CD4-positive, alpha-beta T cell treated with Interleukin-17A for 1 hour (primary cell): ENCODE results near the gene MAP1LC3A.
A peak's percentile ranks its signal among the peaks of the same experiment; 100 is the strongest.

Experiments
- DNase-seq: peaks from one replicate; pipeline ENCODE4 v3.0.0-alpha.2; 2020

Gene MAP1LC3A

DNA sequence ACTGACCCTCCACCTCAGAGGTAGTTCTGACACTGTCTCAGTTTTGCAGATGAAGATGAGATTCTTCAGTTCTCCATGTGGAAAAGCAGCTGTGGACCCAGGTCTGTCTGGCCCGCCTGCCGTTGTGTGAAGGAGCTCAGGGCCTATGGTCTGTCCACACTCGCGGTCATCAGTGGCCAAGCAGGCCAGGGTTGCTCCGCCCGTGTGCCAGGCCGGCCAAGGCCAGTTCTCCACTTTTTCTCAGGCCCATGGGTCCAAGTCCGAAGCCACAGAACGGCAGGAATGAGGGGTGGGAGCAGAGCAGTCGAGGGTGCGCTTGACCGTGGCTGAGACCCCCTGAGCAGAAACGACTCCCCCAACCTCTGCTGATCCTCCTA is 8.6 kb upstream of the MAP1LC3A start:
- DNase-seq: no peak

DNA sequence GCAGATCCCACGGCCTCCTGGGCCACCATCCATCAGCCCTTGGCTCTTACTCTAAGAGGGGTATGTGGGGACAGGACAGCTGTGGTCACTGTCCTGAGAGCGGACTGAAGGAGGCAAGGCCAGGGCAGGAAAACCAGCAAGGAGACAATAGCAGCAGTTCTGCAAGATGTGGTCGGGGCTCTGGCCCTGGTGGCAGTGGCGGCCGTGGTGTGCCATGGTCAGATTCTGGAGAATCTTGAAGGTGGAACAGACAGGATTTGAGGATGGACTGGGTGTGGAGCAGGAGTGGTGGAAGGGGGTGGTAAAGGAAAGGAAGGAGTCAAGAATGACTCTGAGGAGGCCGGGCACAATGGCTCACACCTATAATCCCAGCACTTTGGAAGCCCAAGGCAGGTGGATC is 5.9 kb upstream of the MAP1LC3A start:
- DNase-seq: no peak

DNA sequence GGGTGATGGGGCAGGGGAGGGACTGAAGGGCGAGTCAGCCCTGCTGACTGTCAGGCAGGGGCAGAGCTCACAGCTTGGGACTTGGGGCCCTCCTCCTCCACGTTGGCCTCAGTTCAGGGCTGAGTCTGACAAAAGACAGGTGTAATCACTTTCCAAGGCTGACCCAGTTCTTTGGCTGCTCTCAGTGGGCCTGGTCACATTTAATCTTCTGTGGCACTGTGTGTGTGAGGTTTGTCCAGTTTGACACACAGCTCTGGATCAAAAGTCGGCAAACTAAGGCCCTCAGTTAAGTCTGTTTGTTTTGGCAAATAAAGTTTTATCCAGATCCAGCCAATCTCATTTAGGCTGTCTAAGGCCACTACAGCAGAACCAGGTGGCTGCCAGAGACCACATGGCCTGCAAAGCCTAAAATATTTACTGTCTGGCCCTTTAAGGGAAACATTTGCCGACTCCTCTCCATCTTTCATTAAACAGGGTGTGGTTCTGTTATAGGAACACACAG is 5.1 kb upstream of the MAP1LC3A start:
- DNase-seq: no peak

DNA sequence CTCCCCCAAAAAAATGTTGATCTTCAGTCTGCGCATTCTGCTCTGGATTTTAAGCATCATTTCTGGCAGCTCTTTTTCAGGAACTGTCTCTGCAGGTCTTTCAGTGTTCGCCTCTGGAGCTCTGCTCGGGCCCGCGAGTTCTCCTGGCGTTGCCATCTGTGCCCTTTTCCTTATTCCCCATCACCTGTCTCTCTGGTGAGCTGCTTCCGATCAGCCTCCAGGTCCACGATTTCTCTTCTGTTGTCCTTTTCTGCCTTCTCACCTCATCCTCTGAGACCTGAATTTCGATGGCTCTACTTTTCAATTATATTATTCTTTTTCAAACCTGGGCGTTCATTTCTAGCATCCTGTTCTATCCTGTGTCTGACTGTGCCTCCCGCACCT is 590 bp upstream of the MAP1LC3A start:
- DNase-seq: no peak

DNA sequence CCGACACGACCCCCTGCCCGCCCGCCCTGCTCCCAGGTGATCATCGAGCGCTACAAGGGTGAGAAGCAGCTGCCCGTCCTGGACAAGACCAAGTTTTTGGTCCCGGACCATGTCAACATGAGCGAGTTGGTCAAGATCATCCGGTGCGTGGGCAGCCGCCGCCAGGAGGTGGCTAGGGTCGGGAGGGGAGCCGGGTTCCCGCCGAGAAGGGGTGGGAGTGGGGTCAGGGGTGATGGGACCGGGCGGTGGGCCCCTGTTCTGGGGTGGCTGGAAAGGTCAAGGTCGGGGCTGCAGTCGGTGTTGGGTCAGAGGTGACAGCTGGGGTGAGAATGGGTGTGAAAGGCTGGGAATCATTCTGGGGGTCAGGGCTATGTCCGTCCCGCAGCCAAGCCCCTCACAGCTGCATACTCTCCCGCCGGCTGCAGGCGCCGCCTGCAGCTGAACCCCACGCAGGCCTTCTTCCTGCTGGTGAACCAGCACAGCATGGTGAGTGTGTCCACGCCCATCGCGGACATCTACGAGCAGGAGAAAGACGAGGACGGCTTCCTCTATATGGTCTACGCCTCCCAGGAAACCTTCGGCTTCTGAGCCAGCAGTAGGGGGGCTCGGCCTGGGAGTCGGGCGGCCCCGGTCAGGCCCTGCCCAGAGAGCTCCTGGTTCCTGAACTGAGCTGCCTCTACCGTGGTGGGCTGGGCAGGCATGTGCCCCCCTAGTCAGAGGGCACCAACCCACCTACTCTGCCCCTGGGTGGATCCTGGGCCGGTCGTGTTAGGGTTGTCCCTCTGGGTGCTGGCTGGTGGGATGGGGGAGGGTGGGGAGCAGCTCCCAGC is 1.0 kb downstream of the MAP1LC3A start:
- DNase-seq: peak; percentile 18

DNA sequence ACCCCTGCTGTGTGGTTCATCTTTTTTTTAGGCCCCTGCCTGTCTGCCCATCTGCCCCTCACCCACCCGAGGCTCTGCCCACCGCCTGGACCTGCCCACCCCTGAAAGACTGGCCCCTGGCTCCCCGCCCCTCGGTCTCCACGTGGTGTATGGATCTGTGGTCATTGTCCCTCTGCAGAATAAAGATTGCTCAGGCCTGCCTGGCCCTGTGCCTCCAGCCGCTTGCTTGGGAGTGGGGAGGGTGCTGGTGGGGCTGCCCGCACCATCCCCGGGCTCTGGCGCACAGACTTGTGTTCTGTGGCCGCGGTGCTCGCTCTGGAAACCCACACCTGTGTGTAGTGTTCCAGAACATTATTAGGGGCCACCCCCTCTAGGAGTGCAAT is 1.6 kb downstream of the MAP1LC3A start:
- DNase-seq: no peak

DNA sequence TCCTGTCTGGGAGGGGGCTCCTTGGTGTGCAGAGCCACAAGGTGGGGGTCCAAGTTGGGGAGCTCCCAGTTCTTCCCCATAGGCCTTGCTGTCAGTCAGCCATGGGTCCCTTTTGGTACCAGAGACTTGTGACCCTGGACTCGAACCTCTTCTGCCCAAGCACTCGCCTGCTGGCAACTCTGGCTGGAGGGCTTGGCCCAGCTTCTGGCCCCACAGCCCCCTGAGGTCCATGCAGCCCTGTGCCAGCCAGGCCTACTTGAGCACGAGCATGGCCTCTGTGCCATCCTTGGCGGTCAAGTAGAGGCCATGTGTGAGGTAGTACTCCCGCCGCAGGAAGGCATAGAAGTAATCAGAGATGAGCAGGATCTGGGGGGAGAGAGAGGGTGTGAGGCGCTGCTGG is 2.1 kb downstream of the MAP1LC3A start:
- DNase-seq: no peak

DNA sequence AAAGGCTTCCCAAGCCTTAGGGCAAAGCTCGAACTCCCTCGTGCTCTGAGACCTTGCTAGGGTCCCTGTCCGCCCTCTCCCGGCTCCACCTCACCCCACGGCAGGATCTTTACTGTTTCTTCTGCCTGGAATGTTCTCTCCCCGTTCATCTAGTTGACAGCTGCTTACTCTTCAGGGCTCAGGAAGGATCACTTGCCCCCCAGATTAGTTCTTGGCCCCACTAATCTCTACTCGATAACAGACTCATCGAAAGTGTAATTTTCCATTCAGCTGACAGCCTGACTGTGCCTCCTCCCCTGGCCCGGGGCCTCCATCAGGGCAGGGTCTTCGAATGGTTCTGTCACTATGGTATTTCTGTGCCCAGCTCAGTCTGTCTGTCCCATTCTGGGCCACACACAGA is 3.1 kb downstream of the MAP1LC3A start:
- no peak for DNase-seq

DNA sequence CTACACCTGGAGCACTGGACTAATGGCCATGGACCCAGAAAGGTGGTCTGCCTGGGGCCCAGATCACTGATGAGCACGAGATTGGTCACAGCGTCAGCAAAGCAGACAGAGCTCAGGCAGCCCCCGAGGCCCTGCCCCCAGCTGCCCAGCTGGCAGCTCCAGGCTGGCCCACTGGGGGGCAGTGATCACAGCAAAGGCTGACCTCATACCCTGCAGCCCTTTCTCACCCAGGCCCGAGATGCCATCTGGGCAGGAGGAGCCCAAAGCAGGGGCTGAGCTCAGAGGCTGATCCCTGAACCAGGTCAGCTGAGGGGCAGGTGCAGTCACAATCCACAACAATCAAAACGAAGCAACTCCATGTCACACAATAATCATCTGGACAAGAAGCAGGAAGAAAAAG is 4.1 kb downstream of the MAP1LC3A start:
- DNase-seq: peak; percentile 13

DNA sequence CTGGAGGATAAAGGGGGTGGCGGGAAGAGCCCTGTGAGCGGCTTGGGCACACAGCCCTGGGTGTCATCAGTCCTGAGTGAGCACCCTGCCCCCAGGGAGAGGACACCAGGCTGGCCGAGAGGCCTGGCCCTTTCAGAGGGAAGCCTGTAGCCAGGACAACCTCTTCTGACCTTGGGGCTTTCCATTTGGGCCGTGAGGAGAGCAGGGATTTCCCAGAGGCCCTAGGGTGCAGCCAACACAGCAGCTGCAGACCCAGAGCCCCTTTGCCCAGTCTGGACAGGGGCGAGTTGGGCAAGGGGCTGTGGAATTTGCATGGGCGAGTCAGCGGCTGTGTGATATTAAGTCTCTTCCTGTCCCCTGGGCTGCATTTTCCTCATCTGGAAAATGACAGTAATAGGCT is 6.3 kb downstream of the MAP1LC3A start:
- DNase-seq: no peak

DNA sequence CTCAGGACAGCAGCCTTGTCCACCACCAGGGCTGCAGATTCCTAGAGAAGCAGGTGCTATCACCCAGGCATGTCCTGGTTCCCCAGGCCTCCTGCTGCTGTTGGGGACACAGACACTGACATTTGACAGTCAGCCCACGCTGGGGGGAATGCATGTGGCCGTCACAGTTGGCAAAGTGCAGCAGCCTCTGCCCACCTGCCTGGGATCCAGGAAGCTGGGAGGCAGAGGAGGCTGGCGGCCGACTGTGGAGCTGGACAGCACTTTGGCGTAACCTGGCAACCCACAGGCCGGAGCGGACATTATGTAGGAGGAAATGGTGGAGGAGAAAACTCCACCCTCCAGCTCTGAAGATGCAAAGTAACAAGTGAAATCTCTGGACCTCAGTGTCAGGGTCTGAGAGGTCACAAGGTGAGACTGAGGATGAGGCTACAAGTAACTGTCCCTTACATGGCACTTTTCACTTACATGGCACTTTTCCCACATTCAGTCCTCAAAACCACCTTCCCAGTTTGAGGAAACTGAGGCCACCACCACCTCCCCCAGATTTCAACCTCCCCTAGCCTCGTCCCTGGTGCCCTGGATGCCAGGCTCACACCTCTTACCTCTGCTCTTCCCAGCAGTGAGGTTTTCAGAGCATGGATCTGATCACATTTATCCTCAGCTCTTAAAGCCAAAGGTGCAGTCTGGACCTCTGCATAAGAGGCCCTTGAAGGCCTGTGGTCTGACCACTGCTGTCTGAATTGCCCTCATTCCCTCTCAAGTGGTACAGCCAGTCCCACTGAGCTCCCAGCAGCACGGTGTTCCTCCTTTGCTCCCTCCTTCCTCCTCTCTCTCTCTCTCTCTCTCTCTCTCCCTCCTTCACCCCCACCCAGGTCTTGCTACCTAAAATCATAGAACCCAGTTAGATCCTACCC is 8.7 kb downstream of the MAP1LC3A start:
- no peak for DNase-seq

DNA sequence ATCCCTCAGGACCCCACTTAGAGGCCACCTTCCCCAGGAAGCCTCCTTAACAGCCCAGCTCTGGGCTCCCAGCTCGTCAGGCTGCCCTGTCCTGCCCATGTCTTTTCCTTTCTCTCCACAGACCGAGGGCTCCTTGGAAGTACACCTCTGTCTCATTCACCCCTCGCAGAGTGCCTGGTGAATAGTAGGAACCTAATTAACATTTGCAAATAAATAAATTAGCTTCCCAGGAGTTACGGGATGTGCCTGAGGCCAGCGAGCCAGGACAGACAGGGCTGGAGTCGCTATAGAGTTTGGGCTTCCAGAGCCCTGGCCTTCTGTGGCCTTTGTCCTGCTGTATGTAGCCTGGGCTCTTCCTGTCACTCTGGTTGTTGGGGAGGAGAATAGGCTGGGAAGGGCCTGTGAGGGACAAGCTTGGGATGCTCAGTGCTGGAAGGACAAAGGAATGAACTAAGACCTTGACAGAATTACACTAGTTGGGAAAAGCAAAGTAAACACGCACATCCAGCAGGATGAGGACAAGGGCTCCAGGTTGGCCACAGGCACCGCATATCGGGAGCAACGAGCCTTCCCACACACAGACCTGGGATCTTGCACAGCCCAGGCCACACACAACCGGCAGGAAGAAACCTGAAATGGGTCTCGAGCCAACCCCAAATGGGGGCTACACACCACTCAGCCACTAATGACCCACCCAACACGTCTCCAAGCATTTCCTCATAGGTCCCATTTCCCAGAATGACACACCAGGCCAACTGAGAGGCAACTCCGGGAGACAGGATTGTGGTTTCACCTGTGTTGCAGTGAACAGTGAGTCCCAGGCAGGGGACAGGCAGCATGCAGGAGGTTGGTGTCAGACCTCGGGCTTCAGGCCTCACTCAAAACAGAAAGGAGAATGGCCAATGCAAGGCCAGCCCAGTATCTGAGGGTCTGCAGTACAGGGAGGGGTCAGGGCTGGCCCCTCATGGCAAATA is 9.7 kb downstream of the MAP1LC3A start:
- no peak for DNase-seq

DNA sequence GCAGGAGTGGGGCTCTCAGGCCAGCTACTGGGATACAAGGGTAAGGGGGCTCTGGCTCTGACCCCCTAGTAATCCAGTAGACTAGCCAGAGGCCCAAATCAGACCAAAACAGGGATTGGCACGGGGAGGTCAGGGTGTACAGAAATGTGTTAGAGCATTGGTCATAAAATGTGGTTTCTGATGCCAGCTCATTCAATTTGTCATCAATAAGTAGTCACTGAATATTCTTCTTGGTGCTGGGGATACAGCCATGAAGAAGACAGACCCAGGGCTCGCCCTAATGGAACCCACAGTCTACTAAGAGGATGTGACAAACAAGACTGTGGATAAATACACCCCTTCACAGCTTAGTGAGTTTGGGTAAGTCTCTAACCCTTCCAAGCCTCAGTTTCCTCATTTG is 11.1 kb downstream of the MAP1LC3A start:
- no peak for DNase-seq

DNA sequence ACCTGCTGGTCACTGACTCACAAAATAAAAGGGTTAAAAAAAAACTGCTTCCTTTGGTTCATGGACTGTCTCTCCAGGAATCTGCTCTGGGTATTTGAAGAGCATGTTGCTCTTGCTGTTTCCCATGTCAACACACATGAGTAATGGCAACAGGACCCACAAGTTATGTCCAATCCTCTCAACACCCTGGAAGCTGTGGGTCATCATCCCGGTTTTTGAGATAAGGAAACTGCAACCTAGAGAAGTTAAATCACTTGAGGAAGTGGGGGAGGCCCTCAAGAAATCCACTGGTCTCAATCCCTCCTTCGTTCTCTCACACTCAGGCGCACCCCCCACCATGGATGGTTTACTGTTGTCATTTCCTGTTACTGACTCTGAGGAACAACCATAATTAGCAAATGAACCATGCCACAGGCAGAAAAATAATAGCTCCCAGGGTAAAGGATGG is 12.4 kb downstream of the MAP1LC3A start:
- DNase-seq: no peak

DNA sequence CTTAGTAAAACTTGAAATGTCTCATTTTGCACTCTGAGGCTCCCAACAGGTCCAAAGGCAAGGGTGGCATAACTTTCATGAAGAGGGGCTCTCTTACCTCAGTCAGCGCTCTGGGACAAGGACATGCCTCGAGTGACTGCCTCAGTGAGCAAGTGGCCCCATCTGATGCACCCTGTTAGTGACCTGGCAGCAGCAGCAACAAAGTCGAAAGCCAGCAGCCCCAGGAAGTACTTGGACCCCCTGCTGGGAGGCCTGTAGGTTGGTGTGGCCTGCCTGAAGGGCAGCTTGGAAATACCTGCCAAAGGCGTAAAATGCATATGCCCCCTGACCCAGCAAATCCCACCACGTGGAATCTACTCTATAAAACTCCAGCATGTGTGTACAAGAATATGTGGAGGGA is 13.2 kb downstream of the MAP1LC3A start:
- DNase-seq: no peak

DNA sequence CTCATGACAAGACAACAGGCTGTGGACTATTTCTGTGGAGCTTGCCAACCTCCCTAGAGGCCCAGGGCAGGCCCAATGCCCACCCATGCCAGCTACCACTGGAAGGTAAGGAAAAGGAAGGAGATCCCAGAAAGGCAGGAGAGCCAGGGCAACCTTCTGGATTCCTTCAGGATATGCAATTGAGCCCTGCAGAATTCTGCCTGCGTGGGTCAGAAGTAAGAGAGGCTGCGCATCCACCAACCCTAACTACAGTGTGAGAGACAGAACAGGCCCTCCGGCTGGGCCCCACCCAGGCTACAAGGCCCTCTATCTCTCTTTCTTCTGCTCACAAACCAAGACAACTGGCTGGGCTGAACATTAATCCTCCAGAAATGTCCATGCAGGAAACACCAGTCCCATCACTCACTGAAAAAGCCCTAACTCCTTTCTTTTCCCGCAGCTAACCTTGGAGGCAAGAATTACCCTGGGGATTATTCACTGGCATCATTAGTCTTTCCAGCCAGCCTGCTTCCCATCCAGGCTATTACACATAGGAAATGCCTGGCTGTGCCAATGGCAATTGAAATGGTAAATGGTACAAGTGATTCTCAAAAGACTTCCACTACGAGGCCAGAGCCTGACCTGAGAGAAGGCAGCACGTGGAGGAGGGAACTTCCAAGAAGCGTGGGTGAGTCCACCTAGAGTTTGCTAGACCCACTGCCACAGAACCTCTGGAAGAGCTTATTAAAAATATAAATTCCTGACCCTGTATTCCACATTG is 15.2 kb downstream of the MAP1LC3A start:
- no peak for DNase-seq

DNA sequence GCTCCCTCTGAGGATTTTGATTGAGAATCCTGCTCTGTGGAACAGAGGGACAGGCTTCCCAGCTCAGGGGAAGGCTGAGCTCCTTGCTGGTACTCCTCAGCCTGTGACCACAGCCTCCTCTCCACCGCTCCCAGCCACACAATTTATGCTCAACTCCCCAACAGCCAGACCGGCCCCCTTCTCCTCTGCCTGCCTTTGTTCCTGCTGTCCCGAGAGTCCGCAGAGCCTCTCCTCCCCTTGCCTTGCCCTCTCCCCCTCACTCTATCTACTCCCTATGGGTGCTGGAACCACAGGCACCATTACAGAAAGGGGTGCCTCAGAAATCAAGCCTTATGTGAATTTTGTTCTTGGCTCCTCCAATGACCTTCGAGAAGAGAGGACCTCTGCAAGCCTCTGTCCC is 15.9 kb downstream of the MAP1LC3A start:
- DNase-seq: no peak

DNA sequence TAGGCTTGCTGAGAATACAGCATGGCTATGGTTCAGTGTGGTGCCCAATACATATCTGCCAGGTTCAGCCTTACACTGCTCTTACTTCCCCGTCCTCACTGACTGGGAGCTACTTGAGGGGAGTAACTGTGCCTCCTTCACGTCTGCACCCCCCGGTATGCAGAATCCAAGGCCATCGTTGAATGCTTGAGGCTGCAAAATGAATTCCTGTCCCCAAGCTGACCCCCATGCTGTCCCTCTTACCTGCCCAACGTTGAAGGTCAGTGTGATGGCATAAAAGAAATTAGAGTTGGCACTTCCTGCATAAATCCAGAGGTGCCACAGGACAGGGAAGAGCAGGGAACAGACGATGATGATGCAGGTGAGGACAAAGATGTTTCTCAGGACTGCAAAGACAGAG is 16.3 kb downstream of the MAP1LC3A start:
- no peak for DNase-seq

DNA sequence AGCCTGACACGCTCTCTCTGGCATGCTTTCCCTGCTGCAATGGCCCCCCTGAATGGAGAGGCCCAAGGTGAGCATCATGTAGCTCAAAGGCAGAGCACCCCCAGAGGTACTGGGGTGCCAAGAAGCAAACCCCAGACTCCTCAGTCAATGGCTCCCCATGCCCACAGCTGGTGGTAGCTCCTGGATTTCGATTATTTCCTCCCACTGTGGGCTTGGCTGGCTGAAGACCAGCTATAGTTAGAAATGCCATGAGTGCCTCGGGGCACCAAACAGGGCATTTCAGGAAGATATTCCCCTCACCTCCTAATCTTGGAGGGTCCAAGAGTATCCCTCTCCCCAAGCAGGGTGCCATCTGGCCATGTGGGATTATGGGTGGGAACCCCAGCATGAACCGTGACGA is 16.8 kb downstream of the MAP1LC3A start:
- DNase-seq: no peak

DNA sequence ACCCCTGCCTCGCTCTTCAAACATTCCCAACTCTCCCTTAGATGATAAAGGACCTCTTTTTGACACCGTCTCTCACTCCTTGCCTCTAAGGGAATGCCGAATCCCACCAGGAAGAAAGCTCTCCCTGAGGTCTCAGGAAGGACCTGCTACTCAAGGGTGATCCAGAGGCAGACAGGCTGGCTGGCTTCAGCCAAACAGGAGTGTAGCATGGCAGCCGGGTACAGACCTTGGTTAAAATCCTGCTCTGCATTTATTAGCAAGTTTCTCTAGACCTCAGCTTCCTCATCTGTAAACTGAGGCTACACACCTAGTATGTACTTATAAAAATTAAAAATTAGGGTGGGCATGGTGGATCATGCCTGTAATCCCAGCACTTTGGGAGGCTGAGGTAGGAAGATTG is 17.2 kb downstream of the MAP1LC3A start:
- DNase-seq: no peak

DNA sequence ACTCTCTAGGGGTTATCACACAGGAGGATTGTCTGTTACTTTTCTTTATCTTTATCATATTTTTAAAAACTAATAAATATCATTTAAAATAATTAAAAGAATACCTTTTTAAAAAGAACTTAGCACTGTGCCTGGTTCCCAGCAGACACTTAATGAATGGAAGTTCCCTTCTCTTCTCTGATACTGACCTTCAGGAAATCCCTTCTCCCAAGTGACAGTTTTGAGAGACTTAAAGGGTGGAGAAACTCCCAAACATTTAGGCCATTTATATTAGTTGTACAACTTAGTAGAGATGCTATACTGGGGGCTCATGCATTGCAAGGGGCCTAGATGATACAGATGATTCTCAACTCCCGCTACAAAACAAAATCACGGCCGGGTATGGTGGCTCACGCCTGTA is 18.5 kb downstream of the MAP1LC3A start:
- no peak for DNase-seq

DNA sequence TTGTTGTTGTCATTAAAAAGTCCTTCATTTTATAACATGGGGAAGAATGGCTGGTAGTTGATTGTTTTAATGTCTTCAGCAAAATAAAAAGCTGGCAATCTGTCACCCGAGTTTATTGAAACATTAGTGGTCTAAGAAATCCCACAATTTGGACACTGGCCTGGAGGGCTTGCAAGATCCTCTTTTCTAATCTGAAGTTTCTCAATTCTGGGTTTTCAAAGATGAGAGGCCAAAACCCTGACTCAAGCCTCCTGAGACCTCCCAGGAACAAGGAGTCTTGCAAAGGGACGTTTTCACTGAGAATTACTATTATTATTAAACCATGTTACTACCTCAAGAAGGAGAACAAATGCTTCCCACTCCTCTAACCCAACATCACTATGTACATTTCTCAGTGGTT is 19.5 kb downstream of the MAP1LC3A start:
- no peak for DNase-seq
